Activated CD4-positive, alpha-beta T cell treated with anti-CD3 and anti-CD28 coated beads, Interleukin-2, amount 10 ng/mL, durations not matched to agents 7 days and 5 days (primary cell): Measurements from ENCODE around the gene PIH1D2. TPM values are rescaled to one million over a fixed set of nuclear protein-coding genes. Genes with fewer than 3 reads are reported as not detected.
A peak's percentile ranks its signal among the peaks of the same experiment; 100 is the strongest.
"Not testable (repeated sequence)": the region's sequence is repeated elsewhere in the genome, so short reads cannot be mapped to it uniquely, and the experiment has no call there.

Source experiments
- CTCF ChIA-PET: fragments of 350-600 bp; sonication (Branson Sonifier 250); formaldehyde crosslinking; loops from one replicate; lab custom pipeline; 2021; ENCODE audit warnings: antibody characterized with exemption; lab: Charles Lee
- POLR2A ChIA-PET: fragments of 350-600 bp; sonication (Branson Sonifier 250); formaldehyde crosslinking; loops from one replicate; lab custom pipeline; 2021; ENCODE audit warnings: antibody characterized with exemption; lab: Charles Lee
- DNase-seq: peaks from one replicate; pipeline ENCODE4 v3.0.0-alpha.2; 2020
- H3K27ac Mint-ChIP-seq: one replicate; pipeline ENCODE4 v1.8.0; 2021; ENCODE audit warnings: mild to moderate bottlenecking, moderate library complexity, mixed read lengths
- H3K27me3 Mint-ChIP-seq: one replicate; pipeline ENCODE4 v1.8.0; 2021; ENCODE audit warnings: mixed read lengths
- H3K36me3 Mint-ChIP-seq: one replicate; pipeline ENCODE4 v1.8.0; 2021; ENCODE audit warnings: low read depth, mixed read lengths
- H3K4me1 Mint-ChIP-seq: one replicate; pipeline ENCODE4 v1.8.0; 2021; ENCODE audit warnings: mixed read lengths
- H3K4me3 Mint-ChIP-seq: one replicate; pipeline ENCODE4 v1.8.0; 2021; ENCODE audit warnings: mild to moderate bottlenecking, moderate library complexity, mixed read lengths
- H3K9me3 Mint-ChIP-seq: one replicate; pipeline ENCODE4 v1.8.0; 2021; ENCODE audit warnings: mixed read lengths
- total RNA-seq, 2 experiments: library from RNA; stranded (reverse); gene quantifications; one replicate each; pipeline ENCODE4 v1.2.3, GENCODE V29; 2021

Gene PIH1D2
- total RNA-seq, 2 experiments from 2014 or later, result 0.27 TPM; not detected in 1

DNA sequence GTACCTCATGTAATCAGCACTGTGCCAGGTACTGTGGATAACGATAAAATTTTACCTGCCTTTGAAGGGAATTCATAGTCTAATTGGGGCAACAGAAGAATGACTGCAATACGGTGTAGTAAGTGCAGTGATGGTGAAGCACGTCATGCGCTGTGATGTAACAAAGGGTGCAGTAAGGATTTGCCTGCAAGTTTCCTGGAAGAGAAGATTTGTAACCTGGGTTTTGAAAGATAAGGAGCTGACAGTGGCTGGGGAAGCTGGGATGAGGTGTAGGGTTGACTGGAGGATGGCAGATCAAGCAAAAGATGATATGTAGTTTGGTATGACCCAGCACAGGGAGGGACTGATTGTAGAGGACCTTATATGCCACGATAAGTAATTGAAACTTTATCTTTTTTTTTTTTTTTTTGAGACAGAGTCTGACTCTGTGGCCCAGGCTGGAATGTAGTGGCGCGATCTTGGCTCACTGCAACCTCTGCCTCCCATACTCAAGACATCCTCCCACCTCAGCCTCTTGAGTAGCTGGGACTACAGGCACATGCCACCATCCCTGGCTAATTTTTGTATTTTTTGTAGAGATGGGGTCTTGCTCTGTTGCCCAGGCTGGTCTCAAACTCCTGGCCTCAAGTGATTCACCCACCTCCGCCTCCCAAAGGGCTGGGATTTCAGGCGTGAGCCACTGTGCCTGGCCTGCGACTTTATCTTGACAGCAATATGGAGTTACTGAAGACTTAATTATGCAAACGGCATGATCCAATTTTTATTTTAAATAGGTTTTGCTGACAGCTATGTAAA is 24.1 kb upstream of the PIH1D2 start:
- peaks cover 20% of the 10 kb centered on the region for H3K36me3 Mint-ChIP-seq
- ChIA-PET CTCF (interaction anchor here (1.0 to 2.3 kb wide), 4 partner anchors 11 to 226 kb away, joined by 3 to 7 read pairs (median 4); partner anchors contain the start of genes SDHD and TIMM8B), POLR2A (interaction anchor here (0.6 kb wide), 1 partner anchor 12 kb away, joined by 3 read pairs; the partner anchor contains the start of genes SDHD and TIMM8B)
- no peak for DNase-seq
- H3K27ac Mint-ChIP-seq, result no peak overlapping the region
- no peaks in the 10 kb centered on the region for H3K27me3 Mint-ChIP-seq
- H3K9me3 Mint-ChIP-seq, result no peaks in the 10 kb centered on the region
- no peak overlapping the region for H3K4me3 Mint-ChIP-seq
- H3K4me1 Mint-ChIP-seq, result no peaks in the 10 kb centered on the region

DNA sequence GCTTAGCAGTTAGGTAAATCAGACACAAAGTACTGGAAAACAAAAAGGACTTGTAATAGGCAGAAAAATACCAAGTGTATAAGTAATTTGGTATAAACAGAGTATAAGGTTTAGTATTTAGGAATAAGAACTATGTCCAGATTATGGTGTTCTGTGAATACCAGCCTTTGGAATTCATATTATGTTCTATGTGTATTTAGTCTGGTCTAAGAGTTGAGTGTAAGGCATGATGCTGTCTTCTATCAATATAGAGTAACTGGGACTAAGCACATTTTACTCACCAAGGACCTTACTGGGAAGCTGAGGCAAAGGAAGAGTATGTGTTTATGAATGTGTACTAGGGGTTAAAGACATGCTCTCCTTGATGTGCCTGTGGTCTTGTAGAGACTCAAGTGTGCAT is 22.4 kb upstream of the PIH1D2 start:
- ChIA-PET CTCF (no interaction called here), POLR2A (no interaction called here)
- DNase-seq, result no peak
- H3K9me3 Mint-ChIP-seq, result no peaks in the 10 kb centered on the region
- H3K27ac Mint-ChIP-seq, result no peak overlapping the region
- no peak overlapping the region for H3K4me3 Mint-ChIP-seq
- H3K4me1 Mint-ChIP-seq, result no peaks in the 10 kb centered on the region
- H3K36me3 Mint-ChIP-seq, result peaks cover 34% of the 10 kb centered on the region
- H3K27me3 Mint-ChIP-seq, result no peaks in the 10 kb centered on the region

DNA sequence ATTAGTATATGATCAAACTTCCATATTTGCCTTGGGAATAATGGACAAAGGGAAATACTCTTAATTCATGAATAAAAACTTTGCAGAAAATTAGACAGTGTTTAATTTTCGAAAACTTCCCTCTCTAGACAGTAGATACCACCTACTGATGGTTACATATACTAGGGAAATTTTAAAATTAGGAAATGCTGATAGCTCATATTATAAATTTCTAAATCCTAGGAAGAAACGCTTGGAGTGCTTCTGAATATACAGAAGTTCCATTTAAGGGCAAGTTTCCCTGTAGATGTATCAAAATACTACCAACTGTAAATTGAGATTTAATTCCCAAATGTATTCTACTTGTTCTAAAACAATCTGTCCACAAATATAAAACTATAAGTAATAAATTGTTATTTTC is 21.5 kb upstream of the PIH1D2 start:
- H3K27ac Mint-ChIP-seq, POLR2A ChIA-PET, H3K27me3 Mint-ChIP-seq, H3K4me3 Mint-ChIP-seq, H3K9me3 Mint-ChIP-seq, DNase-seq, H3K4me1 Mint-ChIP-seq: not testable (repeated sequence)
- CTCF ChIA-PET, result interaction anchor here (0.8 kb wide), 1 partner anchor 9 kb away, joined by 5 read pairs; the partner anchor contains the start of genes SDHD and TIMM8B
- peaks cover 40% of the 10 kb centered on the region for H3K36me3 Mint-ChIP-seq

DNA sequence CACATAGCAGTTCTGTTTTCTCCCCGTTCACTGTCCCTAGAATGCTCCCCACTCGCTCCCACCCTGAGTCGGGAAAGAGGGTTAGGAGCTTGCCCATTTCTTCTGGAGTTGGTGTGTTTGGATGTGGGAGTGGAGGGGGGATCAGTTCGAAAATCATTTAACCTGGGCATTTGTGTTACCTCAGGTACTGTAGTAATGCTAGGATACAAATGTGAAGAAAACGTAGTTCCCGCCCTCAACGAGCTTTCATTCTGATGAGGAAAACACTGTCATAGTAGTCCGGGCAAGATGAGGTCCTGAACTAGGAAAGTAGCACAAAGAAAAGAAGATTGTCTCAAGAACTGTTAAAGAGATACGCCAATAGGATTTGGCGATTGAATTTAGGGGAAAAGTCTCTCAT is 13.4 kb upstream of the PIH1D2 start:
- no peak for DNase-seq

DNA sequence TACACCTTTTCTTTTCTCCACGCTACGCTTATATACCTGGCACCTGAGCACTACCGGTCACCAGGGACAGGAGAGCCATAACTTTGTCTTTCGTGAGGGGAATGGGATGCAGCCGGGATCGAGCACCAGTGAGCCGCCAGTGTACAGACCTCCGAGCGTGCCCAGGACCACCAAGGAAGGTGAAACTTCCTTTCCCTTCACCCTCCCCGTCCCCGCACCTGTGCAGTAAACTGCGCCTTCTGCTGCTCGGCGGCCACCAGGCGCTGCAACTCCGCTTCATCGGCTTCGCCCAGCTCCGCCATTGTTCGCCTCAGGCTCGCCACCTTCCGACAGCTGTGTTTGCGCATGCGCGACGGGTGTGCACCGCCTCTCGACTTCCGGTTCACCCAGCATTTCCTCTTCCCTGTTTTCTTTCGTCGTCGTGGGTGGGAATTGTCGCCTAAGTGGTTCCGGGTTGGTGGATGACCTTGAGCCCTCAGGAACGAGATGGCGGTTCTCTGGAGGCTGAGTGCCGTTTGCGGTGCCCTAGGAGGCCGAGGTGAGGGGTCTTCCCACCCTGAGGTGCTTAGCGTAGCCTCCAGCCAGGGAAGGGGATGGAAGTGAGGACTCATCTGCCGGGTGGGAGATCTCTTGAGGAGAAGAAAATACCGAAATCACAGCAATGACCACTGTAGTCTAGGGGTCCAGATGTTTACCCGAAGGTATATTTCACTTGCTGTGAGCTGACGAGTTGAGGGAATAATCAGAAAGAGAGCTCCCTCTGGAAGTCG is 12.8 kb upstream of the PIH1D2 start, which contains the start of the genes SDHD and TIMM8B:
Gene SDHD, plus strand, starts transcription at position 452 of the 770 bp plus-strand sequence. Its CDS starts 35 bp downstream, at position 487.
Gene TIMM8B, minus strand, starts transcription at position 335 of the 770 bp plus-strand sequence. Its CDS starts 33 bp downstream, at position 302.
- POLR2A ChIA-PET, result interaction anchor here (0.6 kb wide), 1 partner anchor 11 kb away, joined by 3 read pairs; no protein-coding TSS in a partner anchor
- no peaks in the 10 kb centered on the region for H3K9me3 Mint-ChIP-seq

More for the DNA sequence above, 13.4 kb upstream of the PIH1D2 start:
- H3K36me3 Mint-ChIP-seq, result peaks cover 77% of the 10 kb centered on the region
- no peaks in the 10 kb centered on the region for H3K27me3 Mint-ChIP-seq
- ChIA-PET POLR2A (no interaction called here), CTCF (interaction anchor here (0.6 to 1.7 kb wide), 7 partner anchors 8 to 250 kb away, joined by 3 to 7 read pairs (median 4); no protein-coding TSS in a partner anchor)
- peak overlapping the region; percentile 94 for H3K27ac Mint-ChIP-seq
- peak overlapping the region; percentile 97 for H3K4me3 Mint-ChIP-seq
- H3K4me1 Mint-ChIP-seq, result peaks cover 63% of the 10 kb centered on the region
- no peaks in the 10 kb centered on the region for H3K9me3 Mint-ChIP-seq

DNA sequence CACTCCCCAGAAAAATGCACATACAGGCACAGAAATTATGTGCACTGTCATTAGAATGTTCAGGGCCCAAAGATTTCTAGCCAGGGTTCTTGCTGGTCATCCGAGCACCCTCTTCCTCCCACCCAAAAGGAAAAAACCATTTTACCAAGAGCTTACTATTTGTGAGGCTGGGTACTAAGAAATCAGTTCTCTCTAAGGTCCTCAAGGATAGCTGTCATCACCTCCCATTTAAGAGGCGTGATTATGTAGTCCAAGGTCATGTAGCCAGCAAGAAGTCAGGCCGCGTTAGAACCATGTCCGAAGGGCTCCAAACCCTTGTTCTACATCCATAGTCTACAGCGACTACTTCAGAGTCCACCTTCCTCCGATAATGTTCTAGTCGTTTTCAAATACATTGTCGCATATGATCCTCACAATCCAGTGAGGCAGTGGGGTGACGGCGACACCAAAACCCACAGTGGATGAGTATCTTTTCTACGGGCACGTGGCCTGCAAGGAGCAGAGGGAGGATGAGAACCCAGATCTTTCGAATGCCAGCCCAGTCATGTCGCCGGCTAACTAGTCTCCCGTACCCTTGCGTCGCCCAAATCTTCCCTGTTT is 12.1 kb upstream of the PIH1D2 start:
- Mint-ChIP-seq H3K36me3 (peaks cover 70% of the 10 kb centered on the region), H3K4me1 (peaks cover 67% of the 10 kb centered on the region), H3K27me3 (no peaks in the 10 kb centered on the region), H3K27ac (peak overlapping the region; percentile 94), H3K4me3 (peak overlapping the region; percentile 97), H3K9me3 (no peaks in the 10 kb centered on the region)
- ChIA-PET POLR2A (interaction anchor here (0.6 kb wide), 1 partner anchor 11 kb away, joined by 3 read pairs; no protein-coding TSS in a partner anchor), CTCF (interaction anchor here (0.7 to 1.7 kb wide), 6 partner anchors 10 to 195 kb away, joined by 3 to 7 read pairs (median 4); no protein-coding TSS in a partner anchor)
- DNase-seq, result peak; percentile 51

More for the DNA sequence above, 12.8 kb upstream of the PIH1D2 start, which contains the start of the genes SDHD and TIMM8B:
- Mint-ChIP-seq H3K36me3 (peaks cover 75% of the 10 kb centered on the region), H3K27me3 (no peaks in the 10 kb centered on the region), H3K4me1 (peaks cover 65% of the 10 kb centered on the region), H3K27ac (peak within 1 kb of the TSS; percentile 94), H3K4me3 (peak within 1 kb of the TSS; percentile 97)
- CTCF ChIA-PET, result interaction anchor here (0.6 to 1.7 kb wide), 9 partner anchors 9 to 251 kb away, joined by 3 to 7 read pairs (median 4); no protein-coding TSS in a partner anchor
- DNase-seq, result peak; percentile 98

DNA sequence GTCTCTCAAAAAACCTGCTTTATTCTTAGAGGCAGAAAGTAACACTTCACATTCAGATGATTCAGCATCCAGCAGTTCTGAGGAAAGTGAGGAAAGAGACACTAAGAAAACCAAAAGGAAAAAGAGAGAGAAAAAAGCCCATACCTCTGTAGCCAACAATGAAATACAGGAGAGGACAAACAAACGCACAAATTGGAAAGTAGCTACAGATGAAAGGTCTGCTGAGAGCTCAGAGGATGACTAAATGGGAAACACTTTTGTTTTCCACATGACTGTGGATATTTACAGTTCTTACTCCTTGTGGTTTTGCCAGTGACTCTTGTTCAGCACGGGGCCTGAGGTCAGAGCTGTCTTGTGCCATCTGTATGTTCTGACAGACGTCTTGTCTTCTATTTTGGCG is 8.9 kb upstream of the PIH1D2 start:
- Mint-ChIP-seq H3K27ac (no peak overlapping the region), H3K36me3 (peaks cover 70% of the 10 kb centered on the region), H3K4me3 (no peak overlapping the region), H3K4me1 (peaks cover 47% of the 10 kb centered on the region), H3K9me3 (no peaks in the 10 kb centered on the region), H3K27me3 (no peaks in the 10 kb centered on the region)
- ChIA-PET POLR2A (no interaction called here), CTCF (interaction anchor here (0.6 to 1.5 kb wide), 4 partner anchors 10 to 1151 kb away, joined by 3 read pairs; no protein-coding TSS in a partner anchor)
- no peak for DNase-seq

DNA sequence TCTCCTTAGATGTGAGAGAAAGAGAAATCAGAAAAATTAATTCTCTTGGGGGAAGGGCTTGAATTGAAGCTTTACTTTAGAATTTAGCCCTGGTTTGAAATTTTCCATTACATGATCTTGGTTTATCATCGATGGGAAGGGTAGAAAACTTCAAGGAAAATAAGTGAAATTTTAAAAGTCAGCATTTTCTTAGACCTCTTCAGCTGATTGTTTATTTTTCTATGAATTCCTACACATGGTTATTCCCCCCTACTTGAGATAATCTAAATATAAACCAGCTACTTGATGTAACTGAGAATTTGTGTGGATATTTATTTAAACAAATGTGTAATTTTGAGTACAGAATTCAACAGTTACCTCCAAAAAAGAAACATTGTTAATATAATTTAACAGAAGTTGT is 10.9 kb downstream of the PIH1D2 start:
- no peaks in the 10 kb centered on the region for H3K9me3 Mint-ChIP-seq
- ChIA-PET CTCF (interaction anchor here (0.6 kb wide), 1 partner anchor 216 kb away, joined by 3 read pairs; no protein-coding TSS in a partner anchor), POLR2A (no interaction called here)
- no peak overlapping the region for H3K27ac Mint-ChIP-seq
- peaks cover 8% of the 10 kb centered on the region for H3K36me3 Mint-ChIP-seq
- H3K4me3 Mint-ChIP-seq, result no peak overlapping the region
- DNase-seq, result no peak
- no peaks in the 10 kb centered on the region for H3K27me3 Mint-ChIP-seq
- H3K4me1 Mint-ChIP-seq, result no peaks in the 10 kb centered on the region

DNA sequence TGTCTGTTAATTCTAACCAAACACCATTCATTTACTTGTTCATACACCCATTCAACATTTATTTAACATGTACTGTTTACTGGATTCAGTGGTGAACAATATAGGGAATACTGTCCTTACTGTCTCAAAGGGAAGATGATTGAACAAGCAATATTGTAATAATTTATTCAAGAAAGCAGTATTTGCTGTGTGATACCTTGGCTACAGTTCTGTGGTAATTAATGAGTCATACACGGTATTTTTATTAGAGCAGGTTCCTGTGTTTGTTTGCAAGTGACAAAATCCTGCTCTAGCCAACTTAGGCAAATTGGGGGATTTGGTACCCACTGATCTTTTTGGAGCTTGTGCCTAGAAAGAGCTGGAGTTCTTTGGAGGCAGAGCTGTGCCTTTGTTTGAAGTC is 15.7 kb downstream of the PIH1D2 start:
- no peaks in the 10 kb centered on the region for H3K9me3 Mint-ChIP-seq
- peaks cover 12% of the 10 kb centered on the region for H3K4me1 Mint-ChIP-seq
- H3K4me3 Mint-ChIP-seq, result no peak overlapping the region
- ChIA-PET POLR2A (no interaction called here), CTCF (interaction anchor here (0.9 to 1.3 kb wide), 2 partner anchors 18 to 28 kb away, joined by 3 to 4 read pairs; partner anchors contain the start of genes SDHD and TIMM8B)
- H3K27me3 Mint-ChIP-seq, result no peaks in the 10 kb centered on the region
- no peak for DNase-seq
- H3K36me3 Mint-ChIP-seq, result peaks cover 38% of the 10 kb centered on the region
- H3K27ac Mint-ChIP-seq, result no peak overlapping the region

DNA sequence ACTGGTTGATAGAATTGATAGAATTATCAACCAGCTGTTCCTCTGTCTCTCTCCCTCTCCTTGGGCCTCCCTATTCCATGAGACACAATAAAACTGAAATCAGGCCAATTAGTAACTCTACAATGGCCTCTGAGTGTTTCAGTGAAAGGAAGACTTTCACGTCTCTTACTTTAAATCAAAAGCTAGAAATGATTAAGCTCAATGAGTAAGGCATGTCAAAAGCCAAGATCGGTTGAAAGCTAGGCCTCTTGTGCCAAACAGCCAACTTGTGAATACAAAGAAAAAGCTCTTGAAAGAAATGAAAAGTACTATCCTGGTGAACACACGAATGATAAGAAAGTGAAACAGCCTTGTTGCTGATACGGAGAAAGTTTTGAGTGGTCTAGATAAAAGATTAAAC is 16.6 kb downstream of the PIH1D2 start:
- no peaks in the 10 kb centered on the region for H3K27me3 Mint-ChIP-seq
- H3K4me3 Mint-ChIP-seq, result peak overlapping the region; percentile 35
- peak overlapping the region; percentile 80 for H3K27ac Mint-ChIP-seq
- H3K4me1 Mint-ChIP-seq, result peaks cover 12% of the 10 kb centered on the region
- no peak for DNase-seq
- H3K36me3 Mint-ChIP-seq, result peaks cover 40% of the 10 kb centered on the region
- CTCF ChIA-PET, result interaction anchor here (1.3 kb wide), 1 partner anchor 29 kb away, joined by 4 read pairs; the partner anchor contains the start of genes SDHD and TIMM8B
- POLR2A ChIA-PET, result interaction anchor here (0.5 kb wide), 1 partner anchor 14 kb away, joined by 3 read pairs; no protein-coding TSS in a partner anchor
- no peaks in the 10 kb centered on the region for H3K9me3 Mint-ChIP-seq

DNA sequence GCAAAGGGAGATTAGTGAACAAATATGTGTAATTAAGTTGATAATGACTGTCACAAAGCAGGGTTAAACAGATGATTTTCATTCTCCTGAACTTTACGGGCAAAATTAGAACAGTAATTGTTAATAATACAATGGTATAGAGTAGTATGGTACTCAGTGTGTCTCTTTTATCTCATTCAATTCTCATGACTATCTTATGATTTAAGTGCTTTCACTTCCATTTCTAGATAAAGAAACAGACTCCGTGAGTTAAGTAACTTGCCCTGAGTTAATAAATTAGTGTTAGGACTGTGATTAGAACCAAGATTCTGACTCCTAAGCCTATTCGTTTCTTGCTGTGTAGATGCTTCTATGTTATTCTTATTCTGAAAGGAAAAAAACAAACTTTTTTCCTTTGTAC is 22.0 kb downstream of the PIH1D2 start:
- Mint-ChIP-seq H3K36me3 (peaks cover 73% of the 10 kb centered on the region), H3K27ac (no peak overlapping the region)

More for the DNA sequence above, 22.0 kb downstream of the PIH1D2 start:
- ChIA-PET CTCF (no interaction called here), POLR2A (no interaction called here)
- no peaks in the 10 kb centered on the region for H3K27me3 Mint-ChIP-seq
- no peak overlapping the region for H3K4me3 Mint-ChIP-seq
- no peak for DNase-seq
- H3K9me3 Mint-ChIP-seq, result no peaks in the 10 kb centered on the region
- H3K4me1 Mint-ChIP-seq, result peaks cover 18% of the 10 kb centered on the region
